ENCODE measurements around the gene FAR1.

FAR1 gene

DNA sequence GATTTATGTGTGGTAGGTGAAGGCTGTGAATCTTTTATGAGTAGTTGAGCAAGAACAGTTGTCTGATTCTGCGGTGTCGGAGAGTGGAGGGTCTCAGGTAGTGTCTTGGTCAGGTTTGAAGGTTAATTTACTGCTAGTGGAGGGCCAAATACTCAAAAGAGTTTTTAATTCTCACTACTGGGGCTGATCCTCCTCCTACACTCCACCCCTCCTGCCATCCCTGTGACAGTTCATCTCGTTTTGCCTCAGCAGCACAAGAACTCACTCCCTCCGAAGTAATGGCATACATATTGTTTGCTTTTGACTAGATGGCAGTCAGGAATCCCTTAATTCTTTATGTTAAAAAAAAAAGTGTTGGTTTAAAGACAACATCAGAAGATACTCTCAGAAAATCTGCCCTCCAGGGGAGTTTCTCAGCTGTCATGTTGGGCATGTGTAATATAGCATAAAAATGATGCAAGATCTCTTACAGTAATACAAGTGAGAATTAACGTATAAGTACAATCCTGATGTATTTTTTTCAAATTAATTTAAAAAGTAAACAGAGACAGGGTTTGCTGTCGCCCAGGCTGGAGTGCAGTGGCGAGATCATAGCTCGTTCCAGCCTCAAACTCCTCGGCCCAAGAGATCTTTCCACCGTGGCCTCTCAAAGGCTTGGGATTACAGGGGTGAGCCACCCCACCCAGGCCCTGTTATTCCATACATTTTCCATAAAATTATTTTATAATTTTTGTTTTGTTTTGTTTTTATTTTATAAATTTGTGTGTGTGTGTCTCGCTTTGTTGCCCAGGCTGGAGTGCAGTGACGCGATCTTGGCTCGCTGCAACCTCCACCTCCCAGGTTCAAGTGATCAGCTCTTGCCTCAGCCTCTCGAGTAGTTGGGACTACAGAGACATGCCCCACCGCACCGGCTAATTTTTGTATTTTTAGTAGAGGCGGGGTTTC is 1.3 kb downstream of the FAR1 start:
- no peak for DNase-seq (ENCODE audit: low read depth)

DNA sequence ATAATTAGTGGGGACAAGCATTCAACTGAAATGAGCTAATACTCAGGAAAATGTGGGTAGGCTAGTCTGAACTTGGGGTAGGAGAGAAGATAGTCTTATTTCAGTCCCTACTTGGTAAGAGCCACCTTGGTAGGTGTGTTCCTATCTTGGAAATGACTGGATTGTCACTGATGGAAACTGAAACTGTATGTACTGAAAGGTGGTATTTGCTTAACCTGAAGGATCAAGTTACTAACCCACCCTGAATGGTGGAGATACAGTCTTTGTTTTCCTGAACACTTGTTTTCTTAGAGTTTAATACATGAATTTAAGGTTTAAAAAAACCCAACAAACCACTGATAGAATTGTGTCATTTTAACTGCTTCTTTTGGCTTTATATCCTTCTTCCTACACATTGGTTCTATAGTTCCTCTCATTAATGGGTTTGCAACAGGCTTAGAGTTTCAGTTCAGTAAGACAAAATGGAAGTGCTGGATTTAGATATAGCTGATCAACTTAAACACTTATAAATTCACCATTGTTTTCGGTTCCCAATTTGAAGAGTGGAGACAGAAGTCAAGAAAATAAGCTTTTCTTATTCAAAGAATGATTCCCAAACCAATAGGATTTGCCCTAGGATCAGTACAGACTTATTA is 4.2 kb downstream of the FAR1 start:
- no peak for DNase-seq (ENCODE audit: low read depth)

DNA sequence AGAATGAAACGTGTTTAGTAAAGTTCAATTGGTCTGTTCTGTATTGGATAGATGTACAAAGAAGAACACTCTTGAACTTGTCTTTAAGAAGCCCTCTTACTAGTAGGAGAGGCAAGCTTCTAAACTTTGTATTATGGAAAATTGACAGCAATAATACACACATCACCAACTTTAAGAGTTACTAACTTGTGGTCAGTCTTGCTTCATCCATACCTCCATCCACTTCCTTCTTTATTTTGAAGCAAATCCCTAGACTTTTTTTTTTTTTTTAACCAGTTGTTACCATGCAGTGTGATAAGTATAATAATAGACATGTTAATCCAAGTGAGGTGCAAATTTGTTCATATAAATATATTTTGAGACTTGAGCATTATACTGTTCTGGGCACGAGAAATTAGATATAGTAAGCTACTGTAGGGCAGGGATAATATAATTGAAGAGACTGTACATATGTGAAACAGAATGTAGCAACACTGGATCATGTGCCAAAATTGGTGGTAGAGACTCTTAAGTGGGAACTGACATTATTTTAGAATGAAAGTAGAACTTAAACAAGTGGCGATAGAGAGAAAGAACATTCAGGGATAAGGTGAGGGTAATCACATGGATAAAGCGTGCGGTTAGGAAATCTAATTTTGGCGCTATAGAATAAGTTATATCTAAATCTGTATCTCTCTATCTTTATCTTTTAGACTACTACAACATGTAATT is 6.5 kb downstream of the FAR1 start:
- no peak for DNase-seq (ENCODE audit: low read depth)

- DNase-seq (ENCODE audit: low read depth): no peak
Measured at GRCh38 chr11:13676576-13676975, 8.1 kb downstream of the FAR1 start.

GRCh38 chr11:13679768-13680167 is 11.3 kb downstream of the FAR1 start:
- no peak for DNase-seq (ENCODE audit: low read depth)

DNA sequence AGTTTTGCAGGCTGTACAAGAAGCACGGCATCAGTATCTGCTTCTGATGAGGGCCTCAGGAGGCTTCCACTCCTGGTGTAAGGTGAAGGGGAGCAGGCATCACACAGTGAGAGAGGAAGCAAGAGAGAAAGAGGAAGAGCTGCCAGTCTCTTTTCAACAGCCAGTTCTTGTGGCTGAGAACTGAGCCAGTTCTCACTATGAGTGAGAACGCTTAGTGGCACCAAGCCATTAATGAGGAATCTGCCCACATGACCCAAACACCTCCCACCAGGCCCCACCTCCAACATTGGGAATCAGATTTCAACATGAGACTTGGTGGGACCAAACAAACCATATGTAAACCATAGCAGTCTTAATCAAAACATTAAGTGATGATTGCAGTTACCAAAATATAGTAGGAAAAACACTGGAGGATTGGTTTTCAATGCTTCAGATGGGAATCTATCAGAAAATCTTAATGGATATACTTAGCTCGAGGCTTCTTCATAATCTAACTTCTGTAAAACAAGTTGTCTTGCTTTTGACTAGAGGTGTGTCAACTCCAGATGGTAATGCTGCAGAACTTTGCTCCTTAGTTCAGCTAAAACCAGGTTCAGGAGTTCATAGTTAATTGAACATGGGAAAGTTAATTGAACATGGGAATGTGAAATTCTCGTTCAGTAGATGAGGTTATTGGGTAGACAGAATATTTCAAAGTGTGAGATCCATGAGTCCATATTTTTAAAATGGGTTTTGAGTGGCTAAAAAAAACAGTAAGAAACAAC is 12.2 kb downstream of the FAR1 start:
- DNase-seq (ENCODE audit: low read depth): no peak

- no peak for DNase-seq (ENCODE audit: low read depth)
Measured at GRCh38 chr11:13681446-13681845, 13.0 kb downstream of the FAR1 start.

DNA sequence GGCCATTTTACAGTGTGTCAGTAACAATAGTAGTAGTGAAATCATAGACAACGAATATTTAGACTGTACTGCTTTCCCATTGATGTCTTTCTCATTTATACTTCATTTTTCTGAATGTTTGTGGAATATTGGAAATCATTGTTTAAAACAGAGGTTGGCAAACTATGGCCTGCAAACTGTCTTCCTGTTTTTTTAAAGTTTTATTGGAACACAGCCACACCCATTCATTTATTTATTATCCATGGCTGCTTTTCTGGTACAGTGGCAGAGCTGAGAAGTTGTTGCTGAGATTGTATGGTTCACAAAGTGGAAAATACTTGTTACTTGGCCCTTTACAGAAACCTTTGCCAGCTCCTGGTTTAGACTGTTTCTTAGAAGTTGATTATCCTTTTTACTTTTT is 13.7 kb downstream of the FAR1 start:
- no peak for DNase-seq (ENCODE audit: low read depth)

GRCh38 chr11:13685461-13686108 is 17.1 kb downstream of the FAR1 start:
- DNase-seq (ENCODE audit: low read depth): no peak

GRCh38 chr11:13686776-13687175 is 18.3 kb downstream of the FAR1 start:
- no peak for DNase-seq (ENCODE audit: low read depth)

DNA sequence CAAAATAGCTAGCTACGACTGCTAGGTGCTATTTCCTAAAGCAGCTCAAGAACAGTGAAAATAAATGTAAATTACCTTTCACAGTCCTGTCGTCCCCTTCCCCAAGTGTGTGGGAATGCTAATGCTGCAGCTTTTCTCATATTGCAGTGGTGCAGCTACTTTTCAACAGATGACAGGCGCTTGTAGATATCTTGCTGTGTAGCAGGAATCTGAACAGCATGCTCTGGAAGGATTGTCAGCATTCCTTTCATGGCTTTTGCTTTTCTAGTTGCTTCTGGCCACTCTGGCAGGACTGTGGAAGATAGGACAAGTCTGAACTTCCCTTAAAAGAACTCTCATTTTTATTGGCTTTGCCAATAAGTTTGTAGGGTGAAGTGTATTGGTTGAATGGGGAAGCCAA is 18.8 kb downstream of the FAR1 start:
- DNase-seq (ENCODE audit: low read depth): no peak

GRCh38 chr11:13691286-13691899 is 22.9 kb downstream of the FAR1 start:
- no peak for DNase-seq (ENCODE audit: low read depth)

GRCh38 chr11:13692172-13692571 is 23.7 kb downstream of the FAR1 start:
- no peak for DNase-seq (ENCODE audit: low read depth)

DNA sequence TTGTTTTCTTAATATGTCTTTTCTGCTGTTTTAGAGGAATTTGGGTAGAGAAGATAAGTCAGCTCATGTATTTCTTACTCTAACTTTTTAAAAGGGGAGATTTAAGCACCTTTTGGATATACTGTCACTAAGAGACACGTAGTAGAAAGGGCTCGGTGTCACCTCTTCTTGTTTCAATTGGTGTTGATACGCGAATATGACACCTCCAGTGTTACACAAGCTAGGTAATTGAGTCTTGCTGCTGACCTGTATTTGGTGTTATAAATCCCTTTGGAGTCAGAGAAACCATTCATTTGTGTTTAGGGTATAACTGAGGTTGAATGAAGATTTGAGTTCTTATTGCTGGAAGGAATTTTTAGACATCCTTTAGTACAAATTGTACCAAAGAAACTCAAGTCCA is 25.6 kb downstream of the FAR1 start:
- DNase-seq (ENCODE audit: low read depth): no peak

GRCh38 chr11:13695886-13696285 is 27.4 kb downstream of the FAR1 start:
- no peak for DNase-seq (ENCODE audit: low read depth)

- no peak for DNase-seq (ENCODE audit: low read depth)
Measured at GRCh38 chr11:13697710-13698109, 29.2 kb downstream of the FAR1 start.

- no peak for DNase-seq (ENCODE audit: low read depth)
Measured at GRCh38 chr11:13698132-13698531, 29.7 kb downstream of the FAR1 start.

DNA sequence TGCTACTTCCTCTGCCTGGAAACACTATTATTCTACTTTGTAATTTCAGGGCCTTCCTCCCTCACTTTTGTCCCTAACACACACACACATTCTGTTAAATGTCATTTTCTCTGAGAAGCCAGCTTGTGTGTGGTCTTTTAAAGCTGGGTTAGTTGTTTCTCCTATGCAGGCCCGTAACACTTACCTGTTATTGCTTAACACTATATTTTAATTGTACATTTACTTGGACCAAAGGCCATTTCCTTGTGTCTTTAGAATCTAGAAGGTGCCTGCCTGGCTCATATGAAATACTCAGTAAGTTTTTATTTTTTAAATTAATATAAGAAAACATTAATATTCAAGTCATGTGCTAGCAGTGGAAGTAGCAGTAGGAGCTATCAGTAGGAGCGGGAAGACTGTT is 30.6 kb downstream of the FAR1 start:
- no peak for DNase-seq (ENCODE audit: low read depth)

DNA sequence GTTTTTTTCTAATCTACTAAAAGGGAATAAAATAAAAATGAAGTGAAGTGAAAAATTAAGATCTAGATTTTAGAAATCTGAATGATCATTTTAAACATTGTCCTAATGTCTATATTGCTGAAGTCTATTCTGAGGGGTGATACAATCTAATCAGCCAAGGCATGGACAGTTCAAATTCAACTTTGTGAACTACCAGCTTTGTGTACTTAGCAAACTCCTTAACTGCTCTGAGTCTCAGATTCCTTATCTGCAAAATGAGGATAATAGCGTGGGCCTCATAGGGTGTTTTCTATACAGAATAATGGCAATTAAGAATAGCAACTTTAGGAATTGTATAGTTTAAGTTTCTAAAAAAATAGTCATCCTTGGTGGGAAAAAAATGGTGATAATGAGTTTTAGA is 31.4 kb downstream of the FAR1 start:
- DNase-seq (ENCODE audit: low read depth): no peak

GRCh38 chr11:13701506-13701905 is 33.0 kb downstream of the FAR1 start:
- no peak for DNase-seq (ENCODE audit: low read depth)

DNA sequence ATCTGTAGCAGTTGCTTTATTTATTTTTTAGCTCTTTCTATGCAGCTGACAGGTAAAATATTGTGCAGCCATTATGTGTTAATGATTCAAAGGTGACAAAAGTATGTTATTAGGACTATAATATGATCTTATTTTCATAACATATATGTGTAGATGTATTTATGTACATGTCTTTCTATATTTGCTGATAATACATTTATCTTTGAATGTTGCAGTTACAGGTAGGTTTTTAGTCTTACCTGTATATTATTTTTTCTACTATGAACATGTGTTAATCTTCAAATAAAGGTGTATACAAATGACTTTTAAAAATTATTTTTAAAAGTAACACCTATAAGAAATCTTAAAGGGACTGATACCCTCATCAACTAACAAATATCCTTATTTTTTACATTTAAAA is 33.6 kb downstream of the FAR1 start:
- no peak for DNase-seq (ENCODE audit: low read depth)
